Renal cortical epithelial cell (primary cell): ENCODE data around the gene KLRF1. TPM values are rescaled to one million over a fixed set of nuclear protein-coding genes. Genes with fewer than 3 reads are reported as not detected.

ENCODE experiments used
- DNase-seq: peaks from one replicate; pipeline ENCODE4 v3.0.0-alpha.2; 2011; ENCODE audit warnings: low read depth
- total RNA-seq: library from RNA; depleted of rRNA; stranded (reverse); fragments of >200 nt; gene quantifications from 2 replicates; pipeline ENCODE4 v1.2.3, GENCODE V29; 2014

KLRF1 gene, protein sequence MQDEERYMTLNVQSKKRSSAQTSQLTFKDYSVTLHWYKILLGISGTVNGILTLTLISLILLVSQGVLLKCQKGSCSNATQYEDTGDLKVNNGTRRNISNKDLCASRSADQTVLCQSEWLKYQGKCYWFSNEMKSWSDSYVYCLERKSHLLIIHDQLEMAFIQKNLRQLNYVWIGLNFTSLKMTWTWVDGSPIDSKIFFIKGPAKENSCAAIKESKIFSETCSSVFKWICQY
- total RNA-seq: 0.15 and 1.4 TPM in 2 replicates

DNA sequence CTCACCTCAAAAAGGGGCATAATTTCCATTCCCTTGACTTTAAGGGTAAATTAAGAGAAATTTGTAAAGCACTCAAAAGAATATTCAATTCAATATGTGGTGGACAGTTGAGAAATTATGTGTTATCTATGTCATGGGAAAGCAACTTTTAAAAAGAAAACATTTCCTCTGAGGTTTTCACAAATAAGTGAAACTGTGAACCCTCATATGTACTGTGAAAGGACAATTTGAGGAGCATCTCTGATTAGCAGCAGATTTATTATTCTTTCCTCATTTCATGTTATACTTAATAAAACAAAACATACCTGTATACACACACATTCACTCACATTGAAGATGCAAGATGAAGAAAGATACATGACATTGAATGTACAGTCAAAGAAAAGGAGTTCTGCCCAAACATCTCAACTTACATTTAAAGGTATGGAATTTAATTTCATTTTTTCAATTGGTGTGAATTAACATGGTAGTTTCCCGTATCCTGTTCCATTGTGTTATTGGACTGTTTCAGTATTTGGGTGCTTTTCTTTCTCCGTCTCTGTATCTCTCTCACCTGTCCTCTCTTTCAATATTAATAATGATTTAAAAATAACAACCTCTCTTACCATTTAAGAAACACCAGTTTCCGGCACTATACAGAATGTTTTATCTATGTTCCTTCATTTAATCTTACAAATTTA lies at the start of gene KLRF1:
TSS of gene KLRF1 (plus strand) at position 273 of the 680 bp plus-strand sequence. CDS start at position 337, 64 bp downstream.
- no peak for DNase-seq

- DNase-seq: no peak
These were observed 48.1 kb upstream of the KLRF1 start for GRCh38 chr12:9779209-9779608.

GRCh38 chr12:9781360-9781759 lies 45.9 kb upstream of the KLRF1 start:
- no peak for DNase-seq

DNA sequence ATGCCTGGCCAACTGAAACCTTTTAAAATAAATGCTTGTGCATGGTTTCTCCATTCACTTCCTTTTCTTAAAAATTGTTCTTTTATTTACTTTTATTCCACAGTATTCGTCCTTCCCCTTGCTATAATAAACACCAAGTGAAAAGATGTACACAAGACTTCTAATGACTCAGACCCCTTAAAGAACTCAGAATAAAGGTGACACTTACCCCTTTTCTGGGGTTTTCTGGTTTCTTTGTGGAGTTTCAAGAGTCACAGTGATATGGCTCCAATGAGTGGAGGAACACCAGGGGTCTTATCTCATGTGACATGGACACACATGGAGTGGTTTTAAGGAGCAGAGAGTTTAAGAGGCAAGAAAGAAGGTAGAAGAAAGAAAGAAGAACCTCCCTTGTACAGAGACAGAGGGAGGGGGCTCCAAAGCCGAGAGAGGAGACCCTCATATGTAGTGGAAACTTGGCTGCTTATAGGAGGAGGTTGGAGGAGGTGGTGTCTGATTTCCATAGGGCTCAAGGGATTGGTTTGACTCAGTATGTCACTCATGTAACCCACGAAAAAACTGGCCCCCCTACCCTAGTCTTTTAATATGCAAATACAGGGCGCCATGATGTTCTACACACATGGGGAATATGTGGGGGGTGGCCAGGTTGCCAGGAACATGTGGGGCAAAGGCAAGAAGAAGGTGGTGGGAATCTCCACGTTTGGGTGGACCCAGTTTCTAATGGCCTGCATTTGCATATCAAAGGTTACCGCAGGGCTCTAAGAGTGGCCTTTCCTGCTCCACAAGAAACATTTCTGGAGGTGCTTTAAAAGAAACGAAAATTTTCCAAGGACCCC lies 44.5 kb upstream of the KLRF1 start:
- DNase-seq: no peak

DNA sequence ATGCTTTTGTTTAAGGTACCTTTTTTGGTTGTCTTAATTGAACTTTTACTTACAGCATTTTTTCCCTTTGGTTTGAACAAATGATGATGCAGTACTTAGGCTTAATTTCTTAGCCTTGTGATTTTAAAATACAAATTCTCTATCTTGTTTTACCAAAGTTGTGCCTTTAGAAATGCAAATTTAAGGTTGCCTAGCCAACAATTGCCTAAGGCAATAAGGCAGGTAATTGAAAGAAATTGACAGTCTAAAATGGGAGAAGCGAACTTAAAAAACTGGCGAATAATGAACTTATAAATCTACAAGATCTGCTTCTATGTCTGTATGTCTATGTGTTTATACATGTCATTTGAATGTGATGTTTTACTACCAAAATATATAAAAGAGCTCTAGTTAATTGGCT lies 43.0 kb upstream of the KLRF1 start:
- DNase-seq: no peak

- DNase-seq: no peak
These were observed 42.5 kb upstream of the KLRF1 start for GRCh38 chr12:9784816-9785215.

GRCh38 chr12:9786726-9787717 lies 40.3 kb upstream of the KLRF1 start:
- DNase-seq: peak; percentile 15

DNA sequence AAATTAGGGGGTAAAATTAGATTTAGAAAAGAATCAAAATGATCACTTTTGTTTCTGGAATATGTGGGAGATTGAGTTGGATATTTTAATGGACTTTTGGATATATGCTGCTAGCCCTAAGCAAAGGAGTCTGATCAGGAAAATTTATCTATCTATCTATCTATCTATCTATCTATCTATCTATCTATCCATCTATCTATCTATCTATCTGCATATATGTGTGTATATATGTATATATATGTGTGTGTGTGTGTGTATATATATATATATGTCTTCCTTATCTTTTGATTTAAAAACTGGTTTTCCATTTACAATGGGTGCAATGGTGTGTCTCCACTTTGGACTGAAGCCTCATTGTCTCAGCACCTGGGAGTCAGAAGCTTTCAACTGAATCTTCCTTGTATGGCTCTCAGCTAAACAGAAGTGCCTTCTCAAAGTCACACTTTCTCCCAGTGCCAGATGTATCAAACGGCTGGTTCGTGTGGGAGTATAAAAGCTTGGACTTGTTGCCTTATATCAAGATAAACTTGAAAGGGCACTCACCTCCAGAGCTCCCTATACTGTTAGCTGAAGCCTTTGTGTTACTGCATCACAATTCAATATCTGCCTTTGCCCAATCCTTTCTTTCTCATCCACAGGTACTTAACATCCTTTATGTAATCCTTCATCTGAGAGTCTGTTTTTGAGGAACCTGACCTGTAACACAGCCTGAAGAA lies 34.9 kb upstream of the KLRF1 start:
- no peak for DNase-seq

DNA sequence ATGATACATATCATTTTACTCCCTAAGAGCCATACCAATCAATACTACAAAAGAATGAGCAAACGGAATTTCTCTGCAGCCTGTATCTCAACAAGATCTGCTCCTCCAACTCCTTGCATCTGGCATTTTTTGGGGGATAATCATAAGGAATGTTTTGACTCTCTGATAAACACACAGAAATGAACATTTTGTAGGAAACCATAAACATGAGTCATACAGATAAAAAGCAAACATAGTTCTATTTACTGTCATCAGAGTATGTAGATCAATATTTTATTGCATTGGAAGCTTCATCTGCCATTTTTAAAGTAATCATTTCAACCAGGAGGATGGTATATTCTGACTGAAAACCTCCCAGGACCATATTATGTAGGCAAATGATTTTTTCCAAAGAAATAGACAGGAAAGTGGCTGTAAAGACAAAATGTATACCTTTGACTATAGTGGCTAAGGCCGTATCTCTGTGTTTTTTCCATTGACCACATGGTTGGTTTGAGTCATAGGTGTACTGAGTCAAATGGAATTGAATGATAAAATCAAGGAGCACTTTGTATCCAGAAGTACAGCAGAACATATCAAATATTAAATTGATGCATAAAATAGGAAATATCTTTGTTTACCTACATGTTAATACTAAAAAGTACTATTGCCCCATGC lies 34.2 kb upstream of the KLRF1 start:
- no peak for DNase-seq

DNA sequence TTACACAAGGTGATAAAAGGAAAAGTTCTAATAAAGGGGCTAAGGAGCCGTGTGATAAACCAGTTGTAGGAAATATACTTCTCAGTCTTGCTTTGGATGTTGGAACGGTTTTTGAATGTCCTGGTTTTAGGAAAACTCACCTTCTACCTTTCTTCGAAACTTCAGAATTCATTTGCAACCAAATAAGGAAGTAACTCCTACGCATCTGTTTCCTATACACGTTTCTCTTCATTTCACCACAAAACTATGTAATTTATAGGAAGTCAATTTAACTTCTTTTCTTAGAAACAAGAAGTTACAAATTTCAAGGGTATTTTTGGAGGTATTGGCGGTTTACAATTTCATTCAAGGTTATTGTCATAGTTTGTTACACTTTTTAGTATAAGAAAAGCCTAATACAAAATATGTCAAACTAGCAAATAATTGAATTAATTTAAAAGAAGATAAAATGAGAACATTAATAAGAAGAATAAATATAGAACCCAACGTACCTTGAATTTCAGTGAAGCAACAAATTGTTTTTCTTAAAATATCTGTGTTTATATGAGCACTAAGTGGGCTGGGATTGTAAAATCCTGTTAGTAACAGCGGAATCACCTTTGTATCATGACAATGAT lies 33.4 kb upstream of the KLRF1 start:
- no peak for DNase-seq

- no peak for DNase-seq
These were observed 32.7 kb upstream of the KLRF1 start for GRCh38 chr12:9794484-9795093.

DNA sequence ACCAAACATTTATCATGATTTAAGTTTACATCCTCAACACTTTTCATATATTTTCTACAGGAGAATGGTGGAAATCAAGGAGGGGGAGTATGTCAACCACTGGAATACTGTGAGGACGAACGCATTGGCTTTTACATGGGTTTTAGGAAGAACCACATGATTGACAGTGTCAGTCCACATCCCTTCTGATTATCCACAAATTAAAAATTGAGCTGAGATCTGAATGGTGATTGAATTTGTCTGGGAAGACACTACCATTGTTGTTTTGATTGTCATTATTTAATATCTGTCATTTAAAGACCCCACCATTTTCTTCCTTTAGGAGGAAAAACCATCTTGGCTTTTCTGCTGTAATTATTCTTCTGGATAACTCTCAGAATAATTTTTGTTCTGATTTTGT lies 31.3 kb upstream of the KLRF1 start:
- DNase-seq: no peak

DNA sequence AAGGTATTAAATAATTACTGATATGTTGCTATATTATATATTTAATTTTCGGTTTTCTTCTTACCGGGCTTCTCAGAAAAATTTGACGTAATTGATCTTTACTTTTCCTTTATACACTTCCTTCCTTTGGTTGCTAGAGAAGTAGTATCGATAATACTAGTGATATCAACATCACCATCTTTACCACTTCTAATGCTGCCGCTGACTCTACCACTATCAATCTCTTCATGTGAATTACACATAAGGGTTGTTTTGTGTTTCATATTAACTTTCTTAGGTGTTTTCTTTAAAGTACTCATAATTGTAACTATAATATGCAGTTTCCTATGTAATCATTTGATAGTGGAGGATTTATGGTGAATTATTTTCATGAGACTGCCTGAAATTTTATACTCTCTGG lies 30.9 kb upstream of the KLRF1 start:
- no peak for DNase-seq

DNA sequence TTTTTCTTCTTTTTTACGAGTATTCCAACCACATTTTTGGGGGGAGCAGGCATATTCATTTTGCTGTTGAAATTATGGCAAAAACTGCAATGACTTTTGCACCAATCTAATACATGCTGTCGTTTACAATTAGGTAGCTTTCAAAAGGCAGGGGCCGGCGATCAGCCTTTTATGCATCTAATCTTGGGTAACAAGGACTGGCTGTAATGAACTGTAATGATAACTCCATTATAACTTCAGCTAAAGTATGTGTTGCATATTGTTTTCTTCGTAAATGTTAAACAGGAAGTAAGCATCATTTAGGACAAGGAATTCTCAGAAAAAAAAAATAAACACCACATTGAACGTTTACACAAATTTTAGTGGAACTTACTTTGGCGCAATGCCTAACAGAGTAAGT lies 30.3 kb upstream of the KLRF1 start:
- peak; percentile 11 for DNase-seq

DNA sequence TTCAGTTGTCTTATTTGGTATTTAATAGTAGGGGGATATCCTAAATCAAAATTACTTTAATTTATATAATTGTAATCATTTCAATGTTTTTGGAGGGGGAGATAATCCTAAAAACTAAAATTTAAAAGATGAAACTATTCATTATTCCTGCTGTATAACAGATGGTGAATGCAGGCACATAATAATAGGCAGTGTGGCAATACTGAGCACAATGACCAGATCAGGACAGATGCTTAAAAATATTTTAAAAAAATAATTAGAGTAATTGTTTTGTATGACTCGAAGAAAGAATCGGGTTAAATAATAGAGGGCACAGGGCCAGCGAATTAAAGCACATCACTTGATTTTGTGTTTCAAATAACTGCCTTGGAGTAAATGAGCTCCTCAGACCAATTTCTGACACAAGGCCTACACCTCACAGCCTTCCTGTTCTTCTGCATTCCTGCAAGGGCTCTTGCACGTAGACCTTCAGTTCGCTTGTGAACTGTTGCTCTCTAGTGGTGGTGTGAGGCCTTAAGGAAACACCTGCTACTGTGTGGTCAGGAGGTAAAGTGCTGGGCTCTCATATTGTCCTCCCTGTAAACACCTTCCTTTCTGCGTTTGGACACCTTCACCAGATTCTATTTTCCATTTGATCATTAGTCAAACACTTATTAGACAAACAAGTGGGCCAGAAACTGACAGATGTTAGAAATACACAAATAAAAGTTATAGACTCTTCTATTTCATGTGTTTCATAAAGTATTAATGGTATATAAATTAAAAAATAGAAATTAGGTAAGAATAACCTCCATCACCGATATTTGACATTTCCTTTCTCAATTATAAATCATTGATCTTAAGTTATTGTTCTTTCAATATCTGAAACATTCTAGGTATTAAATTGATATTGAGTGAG lies 29.3 kb upstream of the KLRF1 start:
- peak; percentile 86 for DNase-seq

DNA sequence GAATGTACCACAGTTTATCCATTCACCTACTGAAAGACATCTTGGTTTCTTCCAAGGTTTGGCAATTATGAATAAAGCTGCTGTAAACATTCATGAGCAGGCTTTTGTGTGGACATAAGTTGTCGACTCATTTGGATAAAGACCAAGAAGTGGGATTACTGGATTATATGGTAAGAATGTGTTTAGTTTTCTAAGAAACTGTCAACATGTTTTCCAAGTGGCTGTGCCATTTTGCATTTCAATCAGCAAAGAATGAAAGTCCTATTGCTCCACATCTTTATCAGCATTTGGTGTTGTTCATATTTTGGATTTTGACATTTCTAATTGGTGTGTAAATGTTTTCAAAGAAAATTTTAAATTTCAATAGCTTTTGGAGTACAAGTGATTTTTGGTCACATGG lies 27.3 kb upstream of the KLRF1 start:
- DNase-seq: no peak

DNA sequence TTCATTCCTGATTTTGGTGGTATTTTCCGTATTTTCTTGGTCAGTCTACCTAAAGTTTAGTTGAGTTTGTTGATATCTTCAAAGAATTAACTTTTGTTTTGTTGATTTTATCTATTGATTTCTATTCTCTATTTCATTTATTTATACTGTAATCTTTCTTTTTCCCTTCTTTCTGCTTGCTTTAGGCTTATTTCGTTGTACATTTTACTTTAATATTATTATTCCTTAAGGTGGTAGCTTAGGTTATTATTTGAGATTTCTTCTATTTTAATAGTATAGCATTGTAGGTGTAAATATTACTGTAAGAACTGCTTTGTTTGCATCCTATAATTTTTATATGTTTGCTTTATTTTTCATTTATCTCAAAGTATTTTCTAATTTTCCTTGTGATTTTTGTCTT lies 21.4 kb upstream of the KLRF1 start:
- no peak for DNase-seq

GRCh38 chr12:9806714-9807113 lies 20.6 kb upstream of the KLRF1 start:
- DNase-seq: no peak
